NCI-H2227 treated with DMSO at 0.1 percent for 48 hours (cell line): Measurements from ENCODE around the gene PHACTR1.

Source experiments
- DNase-seq: peaks from one replicate; lab custom pipeline; 2025; lab: John Stamatoyannopoulos, UW

Gene PHACTR1

GRCh38 chr6:13071550-13072345 is 355.2 kb downstream of the PHACTR1 start:
- no peak for DNase-seq

GRCh38 chr6:13072686-13073347 is 356.2 kb downstream of the PHACTR1 start:
- DNase-seq = no peak

GRCh38 chr6:13074415-13075140 is 358.0 kb downstream of the PHACTR1 start:
- DNase-seq = no peak

GRCh38 chr6:13075141-13075845 is 358.7 kb downstream of the PHACTR1 start:
- DNase-seq = no peak

- no peak for DNase-seq
Observed at GRCh38 chr6:13076575-13076974, 360.0 kb downstream of the PHACTR1 start.

- DNase-seq = no peak
Observed at GRCh38 chr6:13077117-13077516, 360.6 kb downstream of the PHACTR1 start.

- DNase-seq = no peak
Observed at GRCh38 chr6:13079096-13079723, 362.6 kb downstream of the PHACTR1 start.

GRCh38 chr6:13080462-13081188 is 364.1 kb downstream of the PHACTR1 start:
- DNase-seq = no peak

GRCh38 chr6:13081189-13081563 is 364.6 kb downstream of the PHACTR1 start:
- no peak for DNase-seq

- no peak for DNase-seq
Observed at GRCh38 chr6:13089296-13089994, 372.9 kb downstream of the PHACTR1 start.

GRCh38 chr6:13091192-13091591 is 374.6 kb downstream of the PHACTR1 start:
- DNase-seq = no peak

GRCh38 chr6:13094781-13095425 is 378.3 kb downstream of the PHACTR1 start:
- no peak for DNase-seq

- no peak for DNase-seq
Observed at GRCh38 chr6:13096084-13096483, 379.5 kb downstream of the PHACTR1 start.

GRCh38 chr6:13097454-13097853 is 380.9 kb downstream of the PHACTR1 start:
- no peak for DNase-seq

GRCh38 chr6:13098006-13098405 is 381.4 kb downstream of the PHACTR1 start:
- DNase-seq = no peak

GRCh38 chr6:13098793-13099570 is 382.4 kb downstream of the PHACTR1 start:
- DNase-seq = no peak

GRCh38 chr6:13099771-13100170 is 383.2 kb downstream of the PHACTR1 start:
- DNase-seq = no peak

GRCh38 chr6:13101409-13101808 is 384.8 kb downstream of the PHACTR1 start:
- DNase-seq = no peak

GRCh38 chr6:13101985-13102384 is 385.4 kb downstream of the PHACTR1 start:
- no peak for DNase-seq
